GM23338 (cell line): ENCODE measurements around the gene APMAP. TPM values are rescaled to one million over a fixed set of nuclear protein-coding genes. Genes with fewer than 3 reads are reported as not detected.

Source experiments
- ATAC-seq: fragments of 200-7000 bp; cut with Tn5 transposase; 3 replicates; pipeline ENCODE4 v1.9.1; 2020
- DNase-seq: peaks from one replicate; pipeline ENCODE4 v3.0.0-alpha.2; 2015; ENCODE audit warnings: low spot score
- H2AFZ ChIP-seq: fragments of 200-600 bp; sonication (generic); 2 replicates; pipeline ENCODE4 v1.8.0; 2016; ENCODE audit warnings: antibody characterized with exemption, mild to moderate bottlenecking, moderate library complexity
- H3F3A ChIP-seq: fragments of 200-600 bp; sonication (generic); replicated peaks from 2 replicates; pipeline ENCODE4 v1.8.0; 2017; ENCODE audit warnings: antibody characterized with exemption, mixed run types, low read depth
- H3K27ac ChIP-seq: fragments of 200-600 bp; sonication (generic); 2 replicates; pipeline ENCODE4 v1.6.1; 2016; ENCODE audit warnings: low read depth
- H3K27me3 ChIP-seq: fragments of 200-600 bp; sonication (generic); 2 replicates; pipeline ENCODE4 v1.8.0; 2016; ENCODE audit warnings: mild to moderate bottlenecking, mixed run types, moderate library complexity; ENCODE audit not compliant: insufficient read depth
- H3K36me3 ChIP-seq: fragments of 200-600 bp; sonication (generic); 2 replicates; pipeline ENCODE4 v1.8.0; 2016; ENCODE audit warnings: mild to moderate bottlenecking; ENCODE audit not compliant: insufficient read depth
- H3K4me1 ChIP-seq: fragments of 200-600 bp; sonication (generic); 2 replicates; pipeline ENCODE4 v1.8.0; 2016; ENCODE audit warnings: mild to moderate bottlenecking, moderate library complexity; ENCODE audit not compliant: insufficient read depth
- H3K4me2 ChIP-seq: fragments of 200-600 bp; sonication (generic); 2 replicates; pipeline ENCODE4 v1.7.1; 2017; ENCODE audit warnings: mixed run types
- H3K4me3 ChIP-seq: fragments of 200-600 bp; sonication (generic); 2 replicates; pipeline ENCODE4 v1.6.1; 2016; ENCODE audit warnings: mixed run types
- H3K79me2 ChIP-seq: fragments of 200-600 bp; sonication (generic); replicated peaks from 2 replicates; pipeline ENCODE4 v1.8.0; 2017; ENCODE audit warnings: mild to moderate bottlenecking; ENCODE audit not compliant: insufficient read depth
- H3K9me2 ChIP-seq: fragments of 200-600 bp; sonication (generic); 2 replicates; pipeline ENCODE4 v1.8.0; 2017; ENCODE audit not compliant: insufficient read depth
- H4K20me1 ChIP-seq: fragments of 200-600 bp; sonication (generic); replicated peaks from 2 replicates; pipeline ENCODE4 v1.8.0; 2017; ENCODE audit warnings: mild to moderate bottlenecking; ENCODE audit not compliant: insufficient read depth
- H3K27ac Mint-ChIP-seq: 2 replicates; pipeline ENCODE4 v1.8.0; 2020; ENCODE audit warnings: inconsistent platforms, mild to moderate bottlenecking, moderate library complexity, mixed read lengths
- H3K27me3 Mint-ChIP-seq: 3 replicates; pipeline ENCODE4 v1.8.0; 2022; ENCODE audit warnings: low read depth, mild to moderate bottlenecking, moderate library complexity, mixed read lengths, inconsistent platforms; ENCODE audit not compliant: insufficient read depth, poor library complexity
- H3K36me3 Mint-ChIP-seq: 3 replicates; pipeline ENCODE4 v1.8.0; 2021; ENCODE audit warnings: low read depth, mild to moderate bottlenecking, inconsistent platforms, moderate library complexity, mixed read lengths
- H3K4me1 Mint-ChIP-seq: 3 replicates; pipeline ENCODE4 v1.8.0; 2020; ENCODE audit warnings: mild to moderate bottlenecking, inconsistent platforms, mixed read lengths
- H3K4me3 Mint-ChIP-seq: 3 replicates; pipeline ENCODE4 v1.8.0; 2021; ENCODE audit warnings: moderate library complexity, mild to moderate bottlenecking, inconsistent platforms, mixed read lengths
- H3K9me3 Mint-ChIP-seq: 3 replicates; pipeline ENCODE4 v1.8.0; 2020; ENCODE audit warnings: moderate library complexity, mild to moderate bottlenecking, inconsistent platforms, mixed read lengths
- CREB1 ChIP-seq: fragments of 250-450 bp; sonication (Bioruptor Pico); IDR thresholded peaks from 2 replicates; pipeline ENCODE4 v1.5.0; 2020; ENCODE audit warnings: low read depth, mild to moderate bottlenecking, moderate library complexity
- CTCF ChIP-seq, 2 experiments: fragments of 200-600 bp in 1 of 2; sonication (generic) in 1 of 2; conservative IDR thresholded peaks; 2 replicates each; pipeline versions ENCODE4 v1.5.1 to v1.6.1; 2016 to 2017; ENCODE audit warnings: antibody characterized with exemption in 2 of 2, low read depth in 2 of 2, mild to moderate bottlenecking in 2 of 2, moderate library complexity in 1 of 2
- ETS1 ChIP-seq: IDR thresholded peaks from 2 replicates; pipeline ENCODE4 v1.6.1; 2016; ENCODE audit warnings: antibody characterized with exemption
- EZH2phosphoT487 ChIP-seq: fragments of 200-600 bp; sonication (generic); IDR thresholded peaks from one replicate; pipeline ENCODE4 v1.8.1; 2018; ENCODE audit warnings: antibody characterized with exemption; ENCODE audit not compliant: unreplicated experiment
- NANOG ChIP-seq: IDR thresholded peaks from 2 replicates; pipeline ENCODE4 v1.6.1; 2016; ENCODE audit warnings: antibody characterized with exemption, borderline replicate concordance
- STAT1 ChIP-seq: IDR thresholded peaks from one replicate; pipeline ENCODE4 v1.6.1; 2016; ENCODE audit warnings: antibody characterized with exemption; ENCODE audit not compliant: unreplicated experiment
- ZNF114 ChIP-seq: fragments of 250-450 bp; sonication (Bioruptor Pico); IDR thresholded peaks from 2 replicates; pipeline ENCODE4 v1.5.0; 2020; ENCODE audit warnings: mild to moderate bottlenecking, moderate library complexity
- ZNF331 ChIP-seq: fragments of 250-450 bp; sonication (Bioruptor Pico); IDR thresholded peaks from 2 replicates; pipeline ENCODE4 v1.5.0; 2020; ENCODE audit warnings: low read depth, mild to moderate bottlenecking, moderate library complexity
- ZNF462 ChIP-seq: fragments of 250-450 bp; sonication (Bioruptor Pico); IDR thresholded peaks from 2 replicates; pipeline ENCODE4 v1.5.0; 2020; ENCODE audit warnings: mild to moderate bottlenecking, moderate library complexity
- polyA plus RNA-seq: library from polyadenylated mRNA; unstranded; fragments of >200 nt; fragmentation: Nextera tagmentation; extraction: Ambion mirVana; gene quantifications from 2 replicates; pipeline ENCODE4 v1.2.1, GENCODE V29; 2016
- total RNA-seq: library from RNA; depleted of rRNA; stranded (reverse); fragments of >200 nt; shearing (Covaris generic); gene quantifications from 2 replicates; pipeline ENCODE4 v1.2.3, GENCODE V29; 2014

The APMAP gene
- total and polyA plus RNA-seq, 2 experiments from 2014 or later: 31.7 to 72.3 TPM

- no peak for DNase-seq
- H4K20me1 ChIP-seq: no peaks in the 10 kb centered on the region; the same call in 1 of the 2 replicates
- H3K4me1 ChIP-seq: no peaks in the 10 kb centered on the region
- no peak for ATAC-seq
- H3K36me3 Mint-ChIP-seq: peaks cover 73% of the 10 kb centered on the region
- H2AFZ ChIP-seq: no peak overlapping the region
- H3K9me2 ChIP-seq: no peaks in the 10 kb centered on the region
- no peaks in the 10 kb centered on the region for H3K27me3 ChIP-seq
- no peak overlapping the region for H3K4me3 ChIP-seq
- peaks cover 37% of the 10 kb centered on the region for H3K79me2 ChIP-seq
- peaks cover 20% of the 10 kb centered on the region for H3K9me3 Mint-ChIP-seq
- H3K36me3 ChIP-seq: 0 out of 2 replicates have a peak, but pooled peaks cover 13% of the 10 kb centered on the region
- no peaks in the 10 kb centered on the region for H3K4me1 Mint-ChIP-seq
- no peaks in the 10 kb centered on the region for H3F3A ChIP-seq
- H3K27me3 Mint-ChIP-seq: peaks cover 5% of the 10 kb centered on the region
- H3K4me2 ChIP-seq: no peak overlapping the region
- no peak overlapping the region for H3K27ac Mint-ChIP-seq
- no peak overlapping the region for H3K4me3 Mint-ChIP-seq
- no peak overlapping the region for H3K27ac ChIP-seq
- TF ChIP-seq CTCF (conservative IDR thresholded peaks at IDR 0.05; ENCODE audit: low read depth in 2 of 2): no peak
- TF ChIP-seq ETS1: no peak
- TF ChIP-seq EZH2phosphoT487: no peak
- no peak for TF ChIP-seq STAT1
- no peak for TF ChIP-seq ZNF331 (CRISPR knock-in tag)
- no peak for TF ChIP-seq CREB1 (CRISPR knock-in tag)
These were observed 13.3 kb downstream of the APMAP start for GRCh38 chr20:24979036-24979960.

- Histone ChIP-seq H3K9me2 (no peaks in the 10 kb centered on the region), H3K4me1 (no peaks in the 10 kb centered on the region), H3K4me2 (no peak overlapping the region), H3K27ac (no peak overlapping the region), H3F3A (no peaks in the 10 kb centered on the region), H4K20me1 (no peaks in the 10 kb centered on the region; the same call in 1 of the 2 replicates), H3K36me3 (0 out of 2 replicates have a peak, but pooled peaks cover 13% of the 10 kb centered on the region), H3K79me2 (peaks cover 29% of the 10 kb centered on the region), H2AFZ (no peak overlapping the region), H3K4me3 (no peak overlapping the region), H3K27me3 (no peaks in the 10 kb centered on the region)
- H3K27me3 Mint-ChIP-seq: peaks cover 5% of the 10 kb centered on the region
- H3K27ac Mint-ChIP-seq: no peak overlapping the region
- DNase-seq (no peak), ATAC-seq (no peak)
- peaks cover 74% of the 10 kb centered on the region for H3K36me3 Mint-ChIP-seq
- H3K9me3 Mint-ChIP-seq: peaks cover 20% of the 10 kb centered on the region
- no peaks in the 10 kb centered on the region for H3K4me1 Mint-ChIP-seq
- H3K4me3 Mint-ChIP-seq: no peak overlapping the region
- TF ChIP-seq NANOG: no peak
- no peak for TF ChIP-seq STAT1
- TF ChIP-seq EZH2phosphoT487: no peak
- no peak for TF ChIP-seq ZNF462
- no peak for TF ChIP-seq ZNF114 (CRISPR knock-in tag)
These were observed 14.0 kb downstream of the APMAP start for GRCh38 chr20:24978513-24978912.
